ENCODE measurements around the gene YLPM1.
"Not testable (repeated sequence)": the region's sequence is repeated elsewhere in the genome, so short reads cannot be mapped to it uniquely, and the experiment has no call there.

The YLPM1 gene

GRCh38 chr14:74756326-74756725 is 6.8 kb upstream of the YLPM1 start:
- Mint-ChIP-seq H3K27ac (no peak overlapping the region), H3K4me3 (no peak overlapping the region), H3K4me1 (no peaks in the 10 kb centered on the region), H3K36me3 (peaks cover 10 to 12% of the 10 kb centered on the region in 2 donors), H3K9me3 (peaks cover 10 to 12% of the 10 kb centered on the region in 2 donors), H3K27me3 (no peaks in the 10 kb centered on the region)
- DNase-seq: no peak
- ATAC-seq (replicated peaks): no peak

- ATAC-seq (replicated peaks); DNase-seq; H3K9me3 Mint-ChIP-seq; H3K36me3 Mint-ChIP-seq; H3K27me3 Mint-ChIP-seq; H3K4me1 Mint-ChIP-seq; H3K4me3 Mint-ChIP-seq; H3K27ac Mint-ChIP-seq: not testable (repeated sequence)
Observed at GRCh38 chr14:74758505-74758904, 4.6 kb upstream of the YLPM1 start.

GRCh38 chr14:74763803-74764531 is 851 bp downstream of the YLPM1 start:
- H3K4me1 Mint-ChIP-seq: peaks cover 27 to 51% of the 10 kb centered on the region in 2 donors
- ATAC-seq (replicated peaks): no peak

GRCh38 chr14:74765721-74766120 is 2.6 kb downstream of the YLPM1 start:
- peaks cover 31 to 54% of the 10 kb centered on the region in 2 donors for H3K4me1 Mint-ChIP-seq
- peak overlapping the region; percentile 14 for H3K27ac Mint-ChIP-seq
- peak overlapping the region; percentile 51 to 72 for H3K4me3 Mint-ChIP-seq
- ATAC-seq (replicated peaks) (no peak), DNase-seq (no peak)
- H3K36me3 Mint-ChIP-seq: peaks cover 22 to 26% of the 10 kb centered on the region in 2 donors
- H3K9me3 Mint-ChIP-seq: no peaks in the 10 kb centered on the region
- H3K27me3 Mint-ChIP-seq: no peaks in the 10 kb centered on the region

More at GRCh38 chr14:74763803-74764531, 851 bp downstream of the YLPM1 start:
- peak overlapping the region; percentile 94 to 95 for H3K4me3 Mint-ChIP-seq
- H3K36me3 Mint-ChIP-seq: peaks cover 21 to 23% of the 10 kb centered on the region in 2 donors
- H3K27me3 Mint-ChIP-seq: no peaks in the 10 kb centered on the region
- peak overlapping the region; percentile 97 for H3K27ac Mint-ChIP-seq
- no peak for DNase-seq
- H3K9me3 Mint-ChIP-seq: no peaks in the 10 kb centered on the region

GRCh38 chr14:74771399-74771798 is 8.3 kb downstream of the YLPM1 start:
- no peaks in the 10 kb centered on the region for H3K27me3 Mint-ChIP-seq
- H3K9me3 Mint-ChIP-seq: no peaks in the 10 kb centered on the region
- peaks cover 22 to 31% of the 10 kb centered on the region in 2 donors for H3K4me1 Mint-ChIP-seq
- peaks cover 26 to 31% of the 10 kb centered on the region in 2 donors for H3K36me3 Mint-ChIP-seq
- DNase-seq (no peak), ATAC-seq (replicated peaks) (no peak)
- no peak overlapping the region for H3K27ac Mint-ChIP-seq
- H3K4me3 Mint-ChIP-seq: no peak overlapping the region

GRCh38 chr14:74784634-74785033 is 21.5 kb downstream of the YLPM1 start:
- H3K9me3 Mint-ChIP-seq: no peaks in the 10 kb centered on the region
- no peak for ATAC-seq (replicated peaks)
- H3K27me3 Mint-ChIP-seq: no peaks in the 10 kb centered on the region
- peaks cover 6 to 9% of the 10 kb centered on the region in 2 donors for H3K4me1 Mint-ChIP-seq
- H3K27ac Mint-ChIP-seq: no peak overlapping the region
- H3K4me3 Mint-ChIP-seq: no peak overlapping the region
- H3K36me3 Mint-ChIP-seq: peaks cover 40 to 52% of the 10 kb centered on the region in 2 donors
- no peak for DNase-seq

- Mint-ChIP-seq H3K4me3 (no peak overlapping the region), H3K27ac (no peak overlapping the region), H3K4me1 (peaks cover 6 to 9% of the 10 kb centered on the region in 2 donors), H3K27me3 (no peaks in the 10 kb centered on the region), H3K36me3 (peaks cover 37 to 52% of the 10 kb centered on the region in 2 donors), H3K9me3 (no peaks in the 10 kb centered on the region)
- DNase-seq (no peak), ATAC-seq (replicated peaks) (no peak)
Observed at GRCh38 chr14:74785056-74785613, 22.0 kb downstream of the YLPM1 start.

- no peak overlapping the region for H3K4me3 Mint-ChIP-seq
- no peak overlapping the region for H3K27ac Mint-ChIP-seq
- no peaks in the 10 kb centered on the region for H3K27me3 Mint-ChIP-seq
- ATAC-seq (replicated peaks): no peak
- H3K9me3 Mint-ChIP-seq: peaks cover 4 to 5% of the 10 kb centered on the region in 2 donors
- DNase-seq: no peak
- H3K4me1 Mint-ChIP-seq: peaks cover 6 to 11% of the 10 kb centered on the region in 2 donors
- H3K36me3 Mint-ChIP-seq: peaks cover 33 to 48% of the 10 kb centered on the region in 2 donors
Observed at GRCh38 chr14:74786796-74787315, 23.7 kb downstream of the YLPM1 start.

- Mint-ChIP-seq H3K27me3 (no peaks in the 10 kb centered on the region), H3K9me3 (peaks cover 4 to 5% of the 10 kb centered on the region in 2 donors), H3K36me3 (peaks cover 38 to 57% of the 10 kb centered on the region in 2 donors), H3K4me1 (peaks cover 30 to 50% of the 10 kb centered on the region in 2 donors), H3K4me3 (peak overlapping the region; percentile 17 to 45), H3K27ac (peak overlapping the region; percentile 75)
- ATAC-seq (replicated peaks) (no peak), DNase-seq (no peak)
Observed at GRCh38 chr14:74792249-74793039, 29.3 kb downstream of the YLPM1 start.

GRCh38 chr14:74793506-74794155 is 30.5 kb downstream of the YLPM1 start:
- peaks cover 30 to 50% of the 10 kb centered on the region in 2 donors for H3K4me1 Mint-ChIP-seq
- ATAC-seq (replicated peaks): no peak

GRCh38 chr14:74794947-74795346 is 31.8 kb downstream of the YLPM1 start:
- H3K4me1 Mint-ChIP-seq: peaks cover 36 to 57% of the 10 kb centered on the region in 2 donors
- no peaks in the 10 kb centered on the region for H3K27me3 Mint-ChIP-seq
- peaks cover 47 to 64% of the 10 kb centered on the region in 2 donors for H3K36me3 Mint-ChIP-seq
- DNase-seq (no peak), ATAC-seq (replicated peaks) (no peak)
- H3K27ac Mint-ChIP-seq: no peak overlapping the region
- no peak overlapping the region for H3K4me3 Mint-ChIP-seq
- H3K9me3 Mint-ChIP-seq: peaks cover 4 to 5% of the 10 kb centered on the region in 2 donors

More at GRCh38 chr14:74793506-74794155, 30.5 kb downstream of the YLPM1 start:
- Mint-ChIP-seq H3K36me3 (peaks cover 40 to 59% of the 10 kb centered on the region in 2 donors), H3K4me3 (peak overlapping the region; percentile 45 to 66), H3K27me3 (no peaks in the 10 kb centered on the region), H3K9me3 (peaks cover 4 to 5% of the 10 kb centered on the region in 2 donors), H3K27ac (peak overlapping the region; percentile 83)
- no peak for DNase-seq

- no peaks in the 10 kb centered on the region for H3K27me3 Mint-ChIP-seq
- H3K4me3 Mint-ChIP-seq: no peak overlapping the region
- H3K36me3 Mint-ChIP-seq: peaks cover 42 to 53% of the 10 kb centered on the region in 2 donors
- peaks cover 13 to 21% of the 10 kb centered on the region in 2 donors for H3K4me1 Mint-ChIP-seq
- no peak overlapping the region for H3K27ac Mint-ChIP-seq
- DNase-seq: no peak
- no peaks in the 10 kb centered on the region for H3K9me3 Mint-ChIP-seq
- no peak for ATAC-seq (replicated peaks)
Observed at GRCh38 chr14:74799765-74800164, 36.6 kb downstream of the YLPM1 start.

GRCh38 chr14:74800780-74801179 is 37.7 kb downstream of the YLPM1 start:
- H3K9me3 Mint-ChIP-seq: no peaks in the 10 kb centered on the region
- H3K27ac Mint-ChIP-seq: no peak overlapping the region
- H3K36me3 Mint-ChIP-seq: peaks cover 34 to 44% of the 10 kb centered on the region in 2 donors
- no peaks in the 10 kb centered on the region for H3K27me3 Mint-ChIP-seq
- no peak overlapping the region for H3K4me3 Mint-ChIP-seq
- ATAC-seq (replicated peaks) (no peak), DNase-seq (no peak)
- peaks cover 9 to 12% of the 10 kb centered on the region in 2 donors for H3K4me1 Mint-ChIP-seq

GRCh38 chr14:74801396-74801795 is 38.3 kb downstream of the YLPM1 start:
- ATAC-seq (replicated peaks) (no peak), DNase-seq (no peak)
- H3K4me1 Mint-ChIP-seq: peaks cover 7% of the 10 kb centered on the region in 2 donors
- no peak overlapping the region for H3K27ac Mint-ChIP-seq
- no peaks in the 10 kb centered on the region for H3K9me3 Mint-ChIP-seq
- no peaks in the 10 kb centered on the region for H3K27me3 Mint-ChIP-seq
- peaks cover 31 to 40% of the 10 kb centered on the region in 2 donors for H3K36me3 Mint-ChIP-seq
- H3K4me3 Mint-ChIP-seq: no peak overlapping the region
